HCT116 (cell line): ENCODE data around the gene ACAN. TPM values are rescaled to one million over a fixed set of nuclear protein-coding genes. Genes with fewer than 3 reads are reported as not detected.
A peak's percentile ranks its signal among the peaks of the same experiment; 100 is the strongest.

Source experiments
- ATAC-seq: fragments of 200-7000 bp; cut with Tn5 transposase; 2 replicates; pipeline ENCODE4 v1.9.1; 2020; ENCODE audit warnings: mild to moderate bottlenecking, moderate library complexity
- BruUV-seq: library from RNA; stranded (reverse); fragments of 400-500 nt; replicated peaks from 2 replicates; lab custom pipeline; 2021; lab: Mats Ljungman, UMichigan
- CTCF ChIA-PET: fragments of 300-600 bp; sonication (Branson Sonifier 250); formaldehyde crosslinking; loops from one replicate; lab custom pipeline; 2021; ENCODE audit warnings: antibody characterized with exemption; lab: Charles Lee
- POLR2A ChIA-PET: fragments of 300-600, 350-600 bp; sonication (Branson Sonifier 250); formaldehyde crosslinking; loops from one replicate; lab custom pipeline; 2021; ENCODE audit warnings: antibody characterized with exemption; lab: Charles Lee
- RAD21 ChIA-PET, 2 experiments: fragments of 300-600 bp; sonication (Branson Sonifier 250); formaldehyde crosslinking; loops; one replicate each; lab custom pipeline; 2023; ENCODE audit warnings: low total read pairs in 2 of 2; ENCODE audit not compliant: uncharacterized antibody in 2 of 2, unreplicated experiment in 2 of 2, low non-redundant PET in 1 of 2; lab: Charles Lee
- DNase-seq: peaks from one replicate; pipeline ENCODE4 v3.0.0-alpha.2; 2010; ENCODE audit warnings: low read depth, low spot score
- H2AFZ ChIP-seq: fragments of 200-600 bp; shearing (Covaris generic), sonication (generic); 2 replicates; pipeline ENCODE4 v1.6.1; 2017; ENCODE audit warnings: low read depth, mixed run types, mixed read lengths, antibody characterized with exemption, low read length; ENCODE audit not compliant: poor library complexity, severe bottlenecking
- H3K27ac ChIP-seq: 2 replicates; pipeline ENCODE4 v1.5.1; 2012; ENCODE audit warnings: low read depth, low read length
- H3K27me3 ChIP-seq: fragments of 200-600 bp; sonication (generic); 2 replicates; pipeline ENCODE4 v1.6.1; 2016; ENCODE audit warnings: mixed run types, low read length, mixed read lengths; ENCODE audit not compliant: insufficient read depth
- H3K36me3 ChIP-seq, 2 experiments: fragments of 200-500 bp in 1 of 2; fragments of 200-600 bp in 1 of 2; sonication (Bioruptor generic) in 1 of 2; sonication (generic) in 1 of 2; 2 replicates each; pipeline versions ENCODE4 v1.5.1 to v1.6.1; 2014 to 2016; ENCODE audit warnings: low read length in 2 of 2, inconsistent platforms in 1 of 2, mixed read lengths in 1 of 2, mixed run types in 1 of 2; ENCODE audit not compliant: insufficient read depth in 2 of 2, control insufficient read depth in 1 of 2
- H3K4me1 ChIP-seq, 2 experiments: fragments of 200-600 bp in 1 of 2; sonication (generic) in 1 of 2; 2 replicates each; pipeline versions ENCODE4 v1.5.1 to v1.6.1; 2012 to 2017; ENCODE audit warnings: low read length in 2 of 2, inconsistent platforms in 1 of 2, mild to moderate bottlenecking in 1 of 2, mixed read lengths in 1 of 2, mixed run types in 1 of 2, moderate library complexity in 1 of 2; ENCODE audit not compliant: insufficient read depth in 2 of 2, control insufficient read depth in 1 of 2
- H3K4me2 ChIP-seq: fragments of 200-600 bp; sonication (generic); 2 replicates; pipeline ENCODE4 v1.6.1; 2017; ENCODE audit warnings: mixed run types, low read length, mixed read lengths
- H3K4me3 ChIP-seq, 2 experiments: fragments of 200-600 bp in 1 of 2; sonication (generic) in 1 of 2; replicated peaks in 1 of 2; 2 replicates each; pipeline ENCODE4 v1.5.1; 2011 to 2016; ENCODE audit warnings: low read length in 2 of 2, control low read depth in 1 of 2, low read depth in 1 of 2, mild to moderate bottlenecking in 1 of 2, mixed read lengths in 1 of 2, mixed run types in 1 of 2
- H3K79me2 ChIP-seq: fragments of 200-600 bp; sonication (generic); 2 replicates; pipeline ENCODE4 v1.6.1; 2017; ENCODE audit warnings: mild to moderate bottlenecking, mixed run types, low read length, moderate library complexity, mixed read lengths; ENCODE audit not compliant: insufficient read depth
- H3K9ac ChIP-seq: fragments of 200-600 bp; sonication (generic); 2 replicates; pipeline ENCODE4 v1.6.1; 2016; ENCODE audit warnings: low read length, mixed read lengths
- H3K9me2 ChIP-seq: fragments of 200-600 bp; sonication (generic), shearing (Covaris generic); 2 replicates; pipeline ENCODE4 v1.6.1; 2017; ENCODE audit warnings: mixed run types, mild to moderate bottlenecking, moderate library complexity; ENCODE audit not compliant: insufficient read depth
- H3K9me3 ChIP-seq, 2 experiments: fragments of 200-500 bp in 1 of 2; fragments of 200-600 bp in 1 of 2; sonication (Bioruptor generic) in 1 of 2; sonication (generic) in 1 of 2; 2 replicates each; pipeline ENCODE4 v1.6.1; 2014 to 2017; ENCODE audit warnings: low read length in 2 of 2, mixed read lengths in 2 of 2, inconsistent platforms in 1 of 2, low read depth in 1 of 2, mild to moderate bottlenecking in 1 of 2, mixed run types in 1 of 2, moderate library complexity in 1 of 2; ENCODE audit not compliant: control insufficient read depth in 1 of 2, insufficient read depth in 1 of 2
- H4K20me1 ChIP-seq: fragments of 200-600 bp; sonication (generic), shearing (Covaris generic); 2 replicates; pipeline ENCODE4 v1.6.1; 2017; ENCODE audit warnings: mixed run types, mild to moderate bottlenecking, moderate library complexity; ENCODE audit not compliant: insufficient read depth
- ATF3 ChIP-seq: IDR thresholded peaks from 2 replicates; pipeline ENCODE4 v1.6.1; 2012
- CBX3 ChIP-seq: IDR thresholded peaks from 2 replicates; pipeline ENCODE4 v1.6.1; 2012; ENCODE audit warnings: low read depth
- CEBPB ChIP-seq: IDR thresholded peaks from 2 replicates; pipeline ENCODE4 v1.6.1; 2012; ENCODE audit warnings: low read depth
- EGR1 ChIP-seq: IDR thresholded peaks from 2 replicates; pipeline ENCODE4 v1.6.1; 2012; ENCODE audit warnings: low read depth
- ELF1 ChIP-seq: IDR thresholded peaks from 2 replicates; pipeline ENCODE4 v1.6.1; 2012; ENCODE audit warnings: low read depth, borderline replicate concordance
- EZH2 ChIP-seq: fragments of 200-600 bp; sonication (generic); IDR thresholded peaks from 2 replicates; pipeline ENCODE4 v1.6.1; 2017; ENCODE audit warnings: antibody characterized with exemption, mixed run types
- EZH2phosphoT487 ChIP-seq: fragments of 200-600 bp; IDR thresholded peaks from 2 replicates; pipeline ENCODE4 v1.6.1; 2018; ENCODE audit warnings: antibody characterized with exemption, borderline replicate concordance
- FOSL1 ChIP-seq: IDR thresholded peaks from 2 replicates; pipeline ENCODE4 v1.6.1; 2012; ENCODE audit warnings: low read depth
- POLR2AphosphoS5 ChIP-seq: IDR thresholded peaks from 2 replicates; pipeline ENCODE4 v1.6.1; 2011; ENCODE audit warnings: mild to moderate bottlenecking, low read depth, low read length, moderate library complexity
- REST ChIP-seq: IDR thresholded peaks from 2 replicates; pipeline ENCODE4 v1.6.1; 2012; ENCODE audit warnings: low read depth
- SIN3A ChIP-seq: IDR thresholded peaks from 2 replicates; pipeline ENCODE4 v1.6.1; 2012; ENCODE audit warnings: low read depth
- SP1 ChIP-seq: IDR thresholded peaks from 2 replicates; pipeline ENCODE4 v1.6.1; 2012; ENCODE audit warnings: low read depth
- SRF ChIP-seq: IDR thresholded peaks from 2 replicates; pipeline ENCODE4 v1.6.1; 2012; ENCODE audit warnings: low read depth
- TCF7L2 ChIP-seq: IDR thresholded peaks from 2 replicates; pipeline ENCODE4 v1.7.0; 2011; ENCODE audit warnings: borderline replicate concordance, inconsistent platforms; ENCODE audit not compliant: insufficient read depth, insufficient read length; ENCODE audit errors: extremely low read depth
- ZBTB33 ChIP-seq: IDR thresholded peaks from 2 replicates; pipeline ENCODE4 v1.6.1; 2011; ENCODE audit warnings: mild to moderate bottlenecking, low read length, moderate library complexity; ENCODE audit not compliant: insufficient replicate concordance; ENCODE audit errors: extremely low read depth
- ZFX ChIP-seq: fragments of 450-650 bp; IDR thresholded peaks from 2 replicates; pipeline ENCODE4 v1.6.1; 2017
- ZNF274 ChIP-seq: fragments of 200-500 bp; sonication (Bioruptor generic); IDR thresholded peaks from 2 replicates; pipeline ENCODE4 v1.6.1; 2014; ENCODE audit warnings: mild to moderate bottlenecking, low read depth, low read length, inconsistent platforms
- intact Hi-C: fragments of 100-400 bp; cut with micrococcal nuclease; formaldehyde crosslinking; loops from 2 replicates; pipeline ENCODE4 v1.10.0; 2022
- total RNA-seq: library from RNA; stranded (reverse); gene quantifications from one replicate; pipeline ENCODE4 v1.2.1, GENCODE V29; 2021; ENCODE audit not compliant: unreplicated experiment

ACAN gene
- total RNA-seq, 1 experiment from 2014 or later, result not detected

GRCh38 chr15:88909956-88910831 is 107.0 kb downstream of the ACAN start:
- ChIA-PET RAD21 (no interaction called here), POLR2A (no interaction called here)
- no TSS peak for BruUV-seq

More at GRCh38 chr15:88909956-88910831, 107.0 kb downstream of the ACAN start:
- Histone ChIP-seq H3K9me2 (no peaks in the 10 kb centered on the region), H3K4me3 (no peak overlapping the region), H4K20me1 (no peaks in the 10 kb centered on the region), H3K4me2 (peak overlapping the region; percentile 94; the same call in 1 of the 2 replicates), H2AFZ (no peak overlapping the region), H3K27ac (no peak overlapping the region; the same call in 1 of the 2 replicates), H3K9ac (no peak overlapping the region), H3K36me3 (no peaks in the 10 kb centered on the region), H3K9me3 (no peaks in the 10 kb centered on the region), H3K79me2 (0 out of 2 replicates have a peak, but pooled peaks cover 6% of the 10 kb centered on the region), H3K27me3 (no peaks in the 10 kb centered on the region), H3K4me1 (peaks cover 19 to 42% of the 10 kb centered on the region in 2 experiments)
- ATAC-seq (no peak), DNase-seq (no peak)
- intact Hi-C loops, result no loop called here
- CTCF ChIA-PET, result no interaction called here
- TF ChIP-seq POLR2AphosphoS5 (no peak), REST (no peak), TCF7L2 (no peak), ZFX (no peak), EZH2phosphoT487 (no peak), FOSL1 (no peak), ZBTB33 (no peak), SRF (no peak), ELF1 (no peak), EGR1 (no peak), SP1 (no peak), CBX3 (no peak), ZNF274 (no peak), ATF3 (no peak), SIN3A (no peak), CEBPB (no peak), EZH2 (no peak)
